HCT116 (cell line): Measurements from ENCODE around the gene USP16. TPM values are rescaled to one million over a fixed set of nuclear protein-coding genes. Genes with fewer than 3 reads are reported as not detected.

Source experiments
- ATAC-seq: fragments of 200-7000 bp; cut with Tn5 transposase; 2 replicates; pipeline ENCODE4 v1.9.1; 2020; ENCODE audit warnings: mild to moderate bottlenecking, moderate library complexity
- BruUV-seq: library from RNA; stranded (reverse); fragments of 400-500 nt; replicated peaks from 2 replicates; lab custom pipeline; 2021; lab: Mats Ljungman, UMichigan
- CTCF ChIA-PET: fragments of 300-600 bp; sonication (Branson Sonifier 250); formaldehyde crosslinking; loops from one replicate; lab custom pipeline; 2021; ENCODE audit warnings: antibody characterized with exemption; lab: Charles Lee
- POLR2A ChIA-PET: fragments of 300-600, 350-600 bp; sonication (Branson Sonifier 250); formaldehyde crosslinking; loops from one replicate; lab custom pipeline; 2021; ENCODE audit warnings: antibody characterized with exemption; lab: Charles Lee
- RAD21 ChIA-PET, 2 experiments: fragments of 300-600 bp; sonication (Branson Sonifier 250); formaldehyde crosslinking; loops; one replicate each; lab custom pipeline; 2023; ENCODE audit warnings: low total read pairs in 2 of 2; ENCODE audit not compliant: uncharacterized antibody in 2 of 2, unreplicated experiment in 2 of 2, low non-redundant PET in 1 of 2; lab: Charles Lee
- DNase-seq: peaks from one replicate; pipeline ENCODE4 v3.0.0-alpha.2; 2010; ENCODE audit warnings: low read depth, low spot score
- H2AFZ ChIP-seq: fragments of 200-600 bp; shearing (Covaris generic), sonication (generic); 2 replicates; pipeline ENCODE4 v1.6.1; 2017; ENCODE audit warnings: low read depth, mixed run types, mixed read lengths, antibody characterized with exemption, low read length; ENCODE audit not compliant: poor library complexity, severe bottlenecking
- H3K27ac ChIP-seq: 2 replicates; pipeline ENCODE4 v1.5.1; 2012; ENCODE audit warnings: low read depth, low read length
- H3K27me3 ChIP-seq: fragments of 200-600 bp; sonication (generic); 2 replicates; pipeline ENCODE4 v1.6.1; 2016; ENCODE audit warnings: mixed run types, low read length, mixed read lengths; ENCODE audit not compliant: insufficient read depth
- H3K36me3 ChIP-seq, 2 experiments: fragments of 200-500 bp in 1 of 2; fragments of 200-600 bp in 1 of 2; sonication (Bioruptor generic) in 1 of 2; sonication (generic) in 1 of 2; 2 replicates each; pipeline versions ENCODE4 v1.5.1 to v1.6.1; 2014 to 2016; ENCODE audit warnings: low read length in 2 of 2, inconsistent platforms in 1 of 2, mixed read lengths in 1 of 2, mixed run types in 1 of 2; ENCODE audit not compliant: insufficient read depth in 2 of 2, control insufficient read depth in 1 of 2
- H3K4me1 ChIP-seq, 2 experiments: fragments of 200-600 bp in 1 of 2; sonication (generic) in 1 of 2; 2 replicates each; pipeline versions ENCODE4 v1.5.1 to v1.6.1; 2012 to 2017; ENCODE audit warnings: low read length in 2 of 2, inconsistent platforms in 1 of 2, mild to moderate bottlenecking in 1 of 2, mixed read lengths in 1 of 2, mixed run types in 1 of 2, moderate library complexity in 1 of 2; ENCODE audit not compliant: insufficient read depth in 2 of 2, control insufficient read depth in 1 of 2
- H3K4me2 ChIP-seq: fragments of 200-600 bp; sonication (generic); 2 replicates; pipeline ENCODE4 v1.6.1; 2017; ENCODE audit warnings: mixed run types, low read length, mixed read lengths
- H3K4me3 ChIP-seq, 2 experiments: fragments of 200-600 bp in 1 of 2; sonication (generic) in 1 of 2; replicated peaks in 1 of 2; 2 replicates each; pipeline ENCODE4 v1.5.1; 2011 to 2016; ENCODE audit warnings: low read length in 2 of 2, control low read depth in 1 of 2, low read depth in 1 of 2, mild to moderate bottlenecking in 1 of 2, mixed read lengths in 1 of 2, mixed run types in 1 of 2
- H3K79me2 ChIP-seq: fragments of 200-600 bp; sonication (generic); 2 replicates; pipeline ENCODE4 v1.6.1; 2017; ENCODE audit warnings: mild to moderate bottlenecking, mixed run types, low read length, moderate library complexity, mixed read lengths; ENCODE audit not compliant: insufficient read depth
- H3K9ac ChIP-seq: fragments of 200-600 bp; sonication (generic); 2 replicates; pipeline ENCODE4 v1.6.1; 2016; ENCODE audit warnings: low read length, mixed read lengths
- H3K9me2 ChIP-seq: fragments of 200-600 bp; sonication (generic), shearing (Covaris generic); 2 replicates; pipeline ENCODE4 v1.6.1; 2017; ENCODE audit warnings: mixed run types, mild to moderate bottlenecking, moderate library complexity; ENCODE audit not compliant: insufficient read depth
- H3K9me3 ChIP-seq, 2 experiments: fragments of 200-500 bp in 1 of 2; fragments of 200-600 bp in 1 of 2; sonication (Bioruptor generic) in 1 of 2; sonication (generic) in 1 of 2; 2 replicates each; pipeline ENCODE4 v1.6.1; 2014 to 2017; ENCODE audit warnings: low read length in 2 of 2, mixed read lengths in 2 of 2, inconsistent platforms in 1 of 2, low read depth in 1 of 2, mild to moderate bottlenecking in 1 of 2, mixed run types in 1 of 2, moderate library complexity in 1 of 2; ENCODE audit not compliant: control insufficient read depth in 1 of 2, insufficient read depth in 1 of 2
- H4K20me1 ChIP-seq: fragments of 200-600 bp; sonication (generic), shearing (Covaris generic); 2 replicates; pipeline ENCODE4 v1.6.1; 2017; ENCODE audit warnings: mixed run types, mild to moderate bottlenecking, moderate library complexity; ENCODE audit not compliant: insufficient read depth
- CEBPB ChIP-seq: IDR thresholded peaks from 2 replicates; pipeline ENCODE4 v1.6.1; 2012; ENCODE audit warnings: low read depth
- CTCF ChIP-seq, 3 experiments: fragments of 200-600 bp in 1 of 3; sonication (generic) in 1 of 3; IDR thresholded peaks in 2 of 3; conservative IDR thresholded peaks in 1 of 3; 2 replicates each; pipeline ENCODE4 v1.5.1; 2012 to 2017; ENCODE audit warnings: low read depth in 2 of 3, low read length in 2 of 3, antibody characterized with exemption in 1 of 3, borderline replicate concordance in 1 of 3, control low read depth in 1 of 3, mild to moderate bottlenecking in 1 of 3, mixed read lengths in 1 of 3, mixed run types in 1 of 3, moderate library complexity in 1 of 3; ENCODE audit not compliant: insufficient read depth in 1 of 3
- ELF1 ChIP-seq: IDR thresholded peaks from 2 replicates; pipeline ENCODE4 v1.6.1; 2012; ENCODE audit warnings: low read depth, borderline replicate concordance
- EZH2 ChIP-seq: fragments of 200-600 bp; sonication (generic); IDR thresholded peaks from 2 replicates; pipeline ENCODE4 v1.6.1; 2017; ENCODE audit warnings: antibody characterized with exemption, mixed run types
- FOSL1 ChIP-seq: IDR thresholded peaks from 2 replicates; pipeline ENCODE4 v1.6.1; 2012; ENCODE audit warnings: low read depth
- MAX ChIP-seq: IDR thresholded peaks from 2 replicates; pipeline ENCODE4 v1.6.1; 2012
- POLR2A ChIP-seq: IDR thresholded peaks from 2 replicates; pipeline ENCODE4 v1.7.0; 2011; ENCODE audit warnings: borderline replicate concordance; ENCODE audit not compliant: insufficient read depth, insufficient read length; ENCODE audit errors: extremely low read depth
- RAD21 ChIP-seq: IDR thresholded peaks from 2 replicates; pipeline ENCODE4 v1.6.1; 2012; ENCODE audit warnings: low read depth, mild to moderate bottlenecking
- REST ChIP-seq: IDR thresholded peaks from 2 replicates; pipeline ENCODE4 v1.6.1; 2012; ENCODE audit warnings: low read depth
- SRF ChIP-seq: IDR thresholded peaks from 2 replicates; pipeline ENCODE4 v1.6.1; 2012; ENCODE audit warnings: low read depth
- TCF7L2 ChIP-seq: IDR thresholded peaks from 2 replicates; pipeline ENCODE4 v1.7.0; 2011; ENCODE audit warnings: borderline replicate concordance, inconsistent platforms; ENCODE audit not compliant: insufficient read depth, insufficient read length; ENCODE audit errors: extremely low read depth
- YY1 ChIP-seq: IDR thresholded peaks from 2 replicates; pipeline ENCODE4 v1.6.1; 2011; ENCODE audit warnings: low read length, low read depth, moderate library complexity, mild to moderate bottlenecking; ENCODE audit not compliant: insufficient replicate concordance; ENCODE audit errors: extremely low read depth
- ZBTB33 ChIP-seq: IDR thresholded peaks from 2 replicates; pipeline ENCODE4 v1.6.1; 2011; ENCODE audit warnings: mild to moderate bottlenecking, low read length, moderate library complexity; ENCODE audit not compliant: insufficient replicate concordance; ENCODE audit errors: extremely low read depth
- ZFX ChIP-seq: fragments of 450-650 bp; IDR thresholded peaks from 2 replicates; pipeline ENCODE4 v1.6.1; 2017
- ZNF274 ChIP-seq: fragments of 200-500 bp; sonication (Bioruptor generic); IDR thresholded peaks from 2 replicates; pipeline ENCODE4 v1.6.1; 2014; ENCODE audit warnings: mild to moderate bottlenecking, low read depth, low read length, inconsistent platforms
- intact Hi-C: fragments of 100-400 bp; cut with micrococcal nuclease; formaldehyde crosslinking; loops from 2 replicates; pipeline ENCODE4 v1.10.0; 2022
- total RNA-seq: library from RNA; stranded (reverse); gene quantifications from one replicate; pipeline ENCODE4 v1.2.1, GENCODE V29; 2021; ENCODE audit not compliant: unreplicated experiment

USP16 gene
- total RNA-seq, 1 experiment from 2014 or later: 35.9 TPM

- Histone ChIP-seq H3K4me1 (peaks cover 0 to 18% of the 10 kb centered on the region in 2 experiments; a peak in 2 of 4 replicates), H2AFZ (no peak overlapping the region), H3K36me3 (peaks cover 4% of the 10 kb centered on the region in 2 experiments; a peak in 2 of 4 replicates), H3K27me3 (no peaks in the 10 kb centered on the region), H3K9me3 (no peaks in the 10 kb centered on the region), H3K27ac (no peak overlapping the region), H3K9ac (no peak overlapping the region), H3K4me3 (no peak overlapping the region), H3K9me2 (no peaks in the 10 kb centered on the region), H3K4me2 (no peak overlapping the region), H3K79me2 (0 out of 2 replicates have a peak, but pooled peaks cover 5% of the 10 kb centered on the region), H4K20me1 (no peaks in the 10 kb centered on the region)
- ChIA-PET CTCF (no interaction called here), POLR2A (no interaction called here), RAD21 (no interaction called here)
- DNase-seq (no peak), ATAC-seq (no peak)
- intact Hi-C loops: no loop called here
- BruUV-seq: no TSS peak
- no peak for TF ChIP-seq ZBTB33
- TF ChIP-seq FOSL1: no peak
- TF ChIP-seq CTCF (IDR thresholded peaks at IDR 0.05 in 2 of 3, conservative IDR thresholded peaks at IDR 0.05 in 1 of 3; ENCODE audit: borderline replicate concordance in 1 of 3, insufficient read depth in 1 of 3, low read depth in 2 of 3, low read length in 2 of 3): no peak
- TF ChIP-seq POLR2A: no peak
- TF ChIP-seq YY1: no peak
- TF ChIP-seq RAD21: no peak
- TF ChIP-seq MAX: no peak
- TF ChIP-seq CEBPB: no peak
- no peak for TF ChIP-seq EZH2
- TF ChIP-seq REST: no peak
- no peak for TF ChIP-seq ELF1
- TF ChIP-seq ZNF274: no peak
- TF ChIP-seq TCF7L2: no peak
- no peak for TF ChIP-seq ZFX
- no peak for TF ChIP-seq SRF
Observed at GRCh38 chr21:29008367-29008766, 16.1 kb upstream of the USP16 start.
